ENCODE measurements around the gene PFAS.

DNA sequence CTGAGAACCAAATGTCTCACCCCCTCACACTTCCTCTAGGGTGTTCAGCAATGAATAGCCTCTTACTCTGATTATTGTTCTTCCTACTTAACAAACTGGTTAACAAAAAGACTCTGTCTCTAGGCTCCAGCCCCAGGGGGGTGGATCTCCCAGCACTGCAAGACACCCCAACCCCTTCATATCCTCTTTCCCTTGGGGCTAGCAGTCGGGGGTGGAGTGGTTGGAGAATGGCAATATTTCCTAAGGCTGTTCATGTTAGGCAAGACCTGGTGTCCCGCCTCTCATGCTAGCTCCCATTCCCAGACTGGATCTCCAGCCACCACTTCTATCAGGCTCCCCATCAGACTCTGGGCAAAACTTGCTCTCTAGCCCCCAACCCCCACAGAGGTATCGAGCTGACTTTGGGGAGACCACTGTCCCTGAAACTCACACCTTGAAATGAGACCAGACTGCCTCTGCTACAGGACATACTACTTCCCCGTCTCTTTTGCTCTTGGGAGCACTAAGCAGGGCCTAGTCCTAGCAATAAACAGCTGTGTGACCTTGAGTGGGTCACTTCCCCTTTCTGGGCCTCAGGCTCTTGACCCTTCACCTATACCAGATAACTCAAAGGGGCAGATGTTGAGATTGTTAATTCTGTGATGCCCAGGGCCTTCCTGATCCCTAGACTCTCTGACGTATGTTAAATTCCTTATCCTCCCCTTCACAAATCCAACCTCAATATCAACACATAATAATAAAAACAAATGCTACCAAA, 43.7 kb downstream of the PFAS start:
- TF ChIP-seq EZH2 (IDR thresholded peaks at IDR 0.05), result no peak
- TF ChIP-seq CTCF (IDR thresholded peaks at IDR 0.05), result no peak
- no peak for TF ChIP-seq EZH2phosphoT487 (IDR thresholded peaks at IDR 0.05)

Measured in neural progenitor cell (in vitro differentiated cells).